Measurements from ENCODE around the gene CDK14.

GRCh38 chr7:90747516-90747915 is 151.4 kb downstream of the CDK14 start:
- TF ChIP-seq SIN3A (IDR thresholded peaks at IDR 0.05; ENCODE audit: borderline replicate concordance, insufficient read depth, low read length) (no peak), TAF1 (IDR thresholded peaks at IDR 0.05; ENCODE audit: borderline replicate concordance, insufficient read depth, low read length) (no peak), POLR2AphosphoS5 (IDR thresholded peaks at IDR 0.05; ENCODE audit: low read depth, low read length) (no peak)
- TF ChIP-seq, protein P1, sequence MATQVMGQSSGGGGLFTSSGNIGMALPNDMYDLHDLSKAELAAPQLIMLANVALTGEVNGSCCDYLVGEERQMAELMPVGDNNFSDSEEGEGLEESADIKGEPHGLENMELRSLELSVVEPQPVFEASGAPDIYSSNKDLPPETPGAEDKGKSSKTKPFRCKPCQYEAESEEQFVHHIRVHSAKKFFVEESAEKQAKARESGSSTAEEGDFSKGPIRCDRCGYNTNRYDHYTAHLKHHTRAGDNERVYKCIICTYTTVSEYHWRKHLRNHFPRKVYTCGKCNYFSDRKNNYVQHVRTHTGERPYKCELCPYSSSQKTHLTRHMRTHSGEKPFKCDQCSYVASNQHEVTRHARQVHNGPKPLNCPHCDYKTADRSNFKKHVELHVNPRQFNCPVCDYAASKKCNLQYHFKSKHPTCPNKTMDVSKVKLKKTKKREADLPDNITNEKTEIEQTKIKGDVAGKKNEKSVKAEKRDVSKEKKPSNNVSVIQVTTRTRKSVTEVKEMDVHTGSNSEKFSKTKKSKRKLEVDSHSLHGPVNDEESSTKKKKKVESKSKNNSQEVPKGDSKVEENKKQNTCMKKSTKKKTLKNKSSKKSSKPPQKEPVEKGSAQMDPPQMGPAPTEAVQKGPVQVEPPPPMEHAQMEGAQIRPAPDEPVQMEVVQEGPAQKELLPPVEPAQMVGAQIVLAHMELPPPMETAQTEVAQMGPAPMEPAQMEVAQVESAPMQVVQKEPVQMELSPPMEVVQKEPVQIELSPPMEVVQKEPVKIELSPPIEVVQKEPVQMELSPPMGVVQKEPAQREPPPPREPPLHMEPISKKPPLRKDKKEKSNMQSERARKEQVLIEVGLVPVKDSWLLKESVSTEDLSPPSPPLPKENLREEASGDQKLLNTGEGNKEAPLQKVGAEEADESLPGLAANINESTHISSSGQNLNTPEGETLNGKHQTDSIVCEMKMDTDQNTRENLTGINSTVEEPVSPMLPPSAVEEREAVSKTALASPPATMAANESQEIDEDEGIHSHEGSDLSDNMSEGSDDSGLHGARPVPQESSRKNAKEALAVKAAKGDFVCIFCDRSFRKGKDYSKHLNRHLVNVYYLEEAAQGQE (IDR thresholded peaks at IDR 0.05; ENCODE audit: insufficient read depth in 1 of 2, low read depth in 2 of 2, low read length in 2 of 2): no peak

Measured in PFSK-1 (cell line).